Cardiac fibroblast (primary cell): Measurements from ENCODE around the gene INSC.
A peak's percentile ranks its signal among the peaks of the same experiment; 100 is the strongest.

ENCODE experiments used
- DNase-seq, 2 donors: peaks; one replicate each; pipeline versions ENCODE4 v3.0.0 to v3.0.0-alpha.2; 2010; ENCODE audit warnings: low read depth in 2 of 2
- H3K4me3 ChIP-seq, 2 donors: replicated peaks in 1 of 2; 1 replicate in 1 of 2; 2 replicates in 1 of 2; pipeline ENCODE4 v1.5.1; 2011; ENCODE audit warnings: low read depth in 2 of 2, low read length in 2 of 2, mild to moderate bottlenecking in 2 of 2, moderate library complexity in 1 of 2
- CTCF ChIP-seq: IDR thresholded peaks from one replicate; pipeline ENCODE4 v1.5.1; 2011; ENCODE audit warnings: low read depth, mild to moderate bottlenecking, low read length, inconsistent platforms

Gene INSC

GRCh38 chr11:15215005-15215404 is 100.3 kb downstream of the INSC start:
- TF ChIP-seq CTCF: no peak
- H3K4me3 ChIP-seq: no peak overlapping the region
- DNase-seq: no peak

GRCh38 chr11:15216678-15217077 is 102.0 kb downstream of the INSC start:
- peak; percentile 58 for TF ChIP-seq CTCF
- peak in 1 of 2 donors; percentile 9 for DNase-seq

GRCh38 chr11:15217416-15217815 is 102.7 kb downstream of the INSC start:
- TF ChIP-seq CTCF: no peak
- no peak for DNase-seq
- no peak overlapping the region for H3K4me3 ChIP-seq

More at GRCh38 chr11:15216678-15217077, 102.0 kb downstream of the INSC start:
- no peak overlapping the region for H3K4me3 ChIP-seq

- TF ChIP-seq CTCF: no peak
- H3K4me3 ChIP-seq: no peak overlapping the region
- DNase-seq: no peak
Observed at GRCh38 chr11:15222777-15223176, 108.1 kb downstream of the INSC start.

GRCh38 chr11:15223318-15223717 is 108.6 kb downstream of the INSC start:
- peak in 1 of 2 donors; percentile 11 for DNase-seq
- TF ChIP-seq CTCF: no peak
- no peak overlapping the region for H3K4me3 ChIP-seq

GRCh38 chr11:15224466-15224865 is 109.7 kb downstream of the INSC start:
- no peak for DNase-seq
- TF ChIP-seq CTCF: no peak
- no peak overlapping the region for H3K4me3 ChIP-seq

- DNase-seq: no peak
- H3K4me3 ChIP-seq: no peak overlapping the region
- no peak for TF ChIP-seq CTCF
Observed at GRCh38 chr11:15227011-15227410, 112.3 kb downstream of the INSC start.
